Measurements from ENCODE around the gene RHOV. TPM values are rescaled to one million over a fixed set of nuclear protein-coding genes. Genes with fewer than 3 reads are reported as not detected.

RHOV gene
- total RNA-seq, 1 donor from 2014 or later: 0.61 TPM

DNA sequence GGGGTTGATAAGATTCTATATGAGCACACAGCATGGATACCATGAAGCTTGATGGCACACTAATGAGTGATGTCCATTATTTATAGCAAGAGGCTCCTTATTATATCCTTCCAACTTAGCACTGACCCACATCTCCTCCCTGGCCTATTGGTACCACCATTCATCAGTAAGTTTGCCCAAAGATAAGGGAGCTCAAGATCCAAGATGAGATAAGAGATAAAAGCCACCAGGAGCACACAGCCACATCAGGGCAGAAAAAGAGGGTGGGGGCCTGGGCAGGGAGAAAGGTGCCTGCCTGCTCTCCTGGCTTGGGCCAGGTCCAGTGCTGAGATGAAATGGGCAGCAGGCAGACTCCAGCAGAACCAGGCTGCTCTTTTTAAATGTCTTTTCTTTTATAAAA, 41.1 kb downstream of the RHOV start:
- Histone ChIP-seq H4K20me1 (ENCODE audit: insufficient read depth, low read length) (no peaks in the 10 kb centered on the region), H3K27ac (ENCODE audit: low read depth, low read length) (no peak overlapping the region), H3K27me3 (ENCODE audit: insufficient read depth, low read length) (peaks cover 10% of the 10 kb centered on the region), H2AFZ (ENCODE audit: low read depth, low read length) (no peak overlapping the region), H3K9ac (ENCODE audit: low read length) (no peak overlapping the region), H3K9me3 (ENCODE audit: insufficient read depth, low read depth, low read length) (no peaks in the 10 kb centered on the region), H3K36me3 (ENCODE audit: insufficient read depth, low read length) (no peaks in the 10 kb centered on the region), H3K4me2 (ENCODE audit: low read length) (no peak overlapping the region), H3K79me2 (ENCODE audit: insufficient read depth, low read length) (no peaks in the 10 kb centered on the region), H3K4me1 (ENCODE audit: insufficient read depth, low read length) (no peaks in the 10 kb centered on the region), H3K4me3 (ENCODE audit: insufficient read depth, low read depth, low read length) (no peak overlapping the region)
- no peaks in the 10 kb centered on the region for H3K9me3 Mint-ChIP-seq (ENCODE audit: unreplicated experiment)
- no peaks in the 10 kb centered on the region for H3K36me3 Mint-ChIP-seq (ENCODE audit: low read depth, unreplicated experiment)
- peaks cover 3% of the 10 kb centered on the region for H3K27me3 Mint-ChIP-seq (ENCODE audit: low read depth, unreplicated experiment)
- no peak for FAIRE-seq
- H3K27ac Mint-ChIP-seq (ENCODE audit: unreplicated experiment): no peak overlapping the region
- H3K4me3 Mint-ChIP-seq (ENCODE audit: unreplicated experiment): no peak overlapping the region
- H3K4me1 Mint-ChIP-seq (ENCODE audit: low read depth, unreplicated experiment): peaks cover 2% of the 10 kb centered on the region
- no peak for DNase-seq (ENCODE audit: low read depth)
- no peak for TF ChIP-seq EZH2 (IDR thresholded peaks at IDR 0.05; ENCODE audit: insufficient read depth, low read length)
- TF ChIP-seq, protein P1, sequence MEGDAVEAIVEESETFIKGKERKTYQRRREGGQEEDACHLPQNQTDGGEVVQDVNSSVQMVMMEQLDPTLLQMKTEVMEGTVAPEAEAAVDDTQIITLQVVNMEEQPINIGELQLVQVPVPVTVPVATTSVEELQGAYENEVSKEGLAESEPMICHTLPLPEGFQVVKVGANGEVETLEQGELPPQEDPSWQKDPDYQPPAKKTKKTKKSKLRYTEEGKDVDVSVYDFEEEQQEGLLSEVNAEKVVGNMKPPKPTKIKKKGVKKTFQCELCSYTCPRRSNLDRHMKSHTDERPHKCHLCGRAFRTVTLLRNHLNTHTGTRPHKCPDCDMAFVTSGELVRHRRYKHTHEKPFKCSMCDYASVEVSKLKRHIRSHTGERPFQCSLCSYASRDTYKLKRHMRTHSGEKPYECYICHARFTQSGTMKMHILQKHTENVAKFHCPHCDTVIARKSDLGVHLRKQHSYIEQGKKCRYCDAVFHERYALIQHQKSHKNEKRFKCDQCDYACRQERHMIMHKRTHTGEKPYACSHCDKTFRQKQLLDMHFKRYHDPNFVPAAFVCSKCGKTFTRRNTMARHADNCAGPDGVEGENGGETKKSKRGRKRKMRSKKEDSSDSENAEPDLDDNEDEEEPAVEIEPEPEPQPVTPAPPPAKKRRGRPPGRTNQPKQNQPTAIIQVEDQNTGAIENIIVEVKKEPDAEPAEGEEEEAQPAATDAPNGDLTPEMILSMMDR (IDR thresholded peaks at IDR 0.05; ENCODE audit: insufficient read depth, low read depth, low read length): no peak

GRCh38 chr15:40831861-40832260, 42.2 kb downstream of the RHOV start:
- no peak for FAIRE-seq
- peaks cover 2% of the 10 kb centered on the region for H3K4me1 Mint-ChIP-seq (ENCODE audit: low read depth, unreplicated experiment)
- no peak for DNase-seq (ENCODE audit: low read depth)
- no peaks in the 10 kb centered on the region for H3K79me2 ChIP-seq (ENCODE audit: insufficient read depth, low read length)
- H3K9me3 ChIP-seq (ENCODE audit: insufficient read depth, low read depth, low read length): no peaks in the 10 kb centered on the region
- H3K9me3 Mint-ChIP-seq (ENCODE audit: unreplicated experiment): no peaks in the 10 kb centered on the region
- no peak overlapping the region for H3K4me3 Mint-ChIP-seq (ENCODE audit: unreplicated experiment)
- H3K27me3 Mint-ChIP-seq (ENCODE audit: low read depth, unreplicated experiment): peaks cover 3% of the 10 kb centered on the region
- no peak overlapping the region for H3K4me2 ChIP-seq (ENCODE audit: low read length)
- no peaks in the 10 kb centered on the region for H4K20me1 ChIP-seq (ENCODE audit: insufficient read depth, low read length)
- no peak for TF ChIP-seq EZH2 (IDR thresholded peaks at IDR 0.05; ENCODE audit: insufficient read depth, low read length)
- TF ChIP-seq, protein P1 (IDR thresholded peaks at IDR 0.05; ENCODE audit: insufficient read depth, low read depth, low read length): no peak
- no peak overlapping the region for H3K9ac ChIP-seq (ENCODE audit: low read length)
- peaks cover 10% of the 10 kb centered on the region for H3K27me3 ChIP-seq (ENCODE audit: insufficient read depth, low read length)
- no peak overlapping the region for H3K4me3 ChIP-seq (ENCODE audit: insufficient read depth, low read depth, low read length)
- H3K36me3 Mint-ChIP-seq (ENCODE audit: low read depth, unreplicated experiment): no peaks in the 10 kb centered on the region
- no peaks in the 10 kb centered on the region for H3K4me1 ChIP-seq (ENCODE audit: insufficient read depth, low read length)
- H2AFZ ChIP-seq (ENCODE audit: low read depth, low read length): no peak overlapping the region
- H3K36me3 ChIP-seq (ENCODE audit: insufficient read depth, low read length): no peaks in the 10 kb centered on the region
- no peak overlapping the region for H3K27ac Mint-ChIP-seq (ENCODE audit: unreplicated experiment)
- H3K27ac ChIP-seq (ENCODE audit: low read depth, low read length): no peak overlapping the region

- TF ChIP-seq, protein P1 (IDR thresholded peaks at IDR 0.05; ENCODE audit: insufficient read depth, low read depth, low read length): no peak
- no peak for TF ChIP-seq EZH2 (IDR thresholded peaks at IDR 0.05; ENCODE audit: insufficient read depth, low read length)
- Mint-ChIP-seq H3K27ac (ENCODE audit: unreplicated experiment) (peak overlapping the region; percentile 5), H3K4me3 (ENCODE audit: unreplicated experiment) (no peak overlapping the region), H3K4me1 (ENCODE audit: low read depth, unreplicated experiment) (peaks cover 8% of the 10 kb centered on the region), H3K27me3 (ENCODE audit: low read depth, unreplicated experiment) (peaks cover 3% of the 10 kb centered on the region), H3K9me3 (ENCODE audit: unreplicated experiment) (no peaks in the 10 kb centered on the region), H3K36me3 (ENCODE audit: low read depth, unreplicated experiment) (no peaks in the 10 kb centered on the region)
- DNase-seq (ENCODE audit: low read depth) (no peak), FAIRE-seq (no peak)
- Histone ChIP-seq H2AFZ (ENCODE audit: low read depth, low read length) (no peak overlapping the region), H3K27me3 (ENCODE audit: insufficient read depth, low read length) (peaks cover 10% of the 10 kb centered on the region), H3K9ac (ENCODE audit: low read length) (no peak overlapping the region), H3K4me3 (ENCODE audit: insufficient read depth, low read depth, low read length) (no peak overlapping the region), H4K20me1 (ENCODE audit: insufficient read depth, low read length) (no peaks in the 10 kb centered on the region), H3K9me3 (ENCODE audit: insufficient read depth, low read depth, low read length) (no peaks in the 10 kb centered on the region), H3K27ac (ENCODE audit: low read depth, low read length) (no peak overlapping the region), H3K4me1 (ENCODE audit: insufficient read depth, low read length) (no peaks in the 10 kb centered on the region), H3K4me2 (ENCODE audit: low read length) (no peak overlapping the region), H3K79me2 (ENCODE audit: insufficient read depth, low read length) (no peaks in the 10 kb centered on the region), H3K36me3 (ENCODE audit: insufficient read depth, low read length) (no peaks in the 10 kb centered on the region)
Observed at GRCh38 chr15:40830884-40831283, 43.1 kb downstream of the RHOV start.

All from astrocyte (in vitro differentiated cells and primary cell).